Epithelial cell of esophagus (primary cell): ENCODE data around the gene AK4.

Experiments used
- DNase-seq: peaks from one replicate; pipeline ENCODE4 v3.0.0; 2010; ENCODE audit warnings: low read depth
- H3K4me3 ChIP-seq: 2 replicates; pipeline ENCODE4 v1.5.1; 2011; ENCODE audit warnings: mild to moderate bottlenecking, low read length, control low read depth
- CTCF ChIP-seq: IDR thresholded peaks from 2 replicates; pipeline ENCODE4 v1.5.1; 2011; ENCODE audit warnings: low read depth, mild to moderate bottlenecking, low read length, control low read depth, inconsistent platforms; ENCODE audit not compliant: insufficient read depth; ENCODE audit errors: missing control alignments

The AK4 gene

GRCh38 chr1:65278376-65279069, 130.5 kb downstream of the AK4 start:
- no peak for DNase-seq
- no peak for TF ChIP-seq CTCF
- no peak overlapping the region for H3K4me3 ChIP-seq

- no peak for DNase-seq
- H3K4me3 ChIP-seq: no peak overlapping the region
- TF ChIP-seq CTCF: no peak
Measured at GRCh38 chr1:65279070-65279779, 131.2 kb downstream of the AK4 start.
